DMS153 treated with DMSO at 0.1 percent for 48 hours (cell line): ENCODE results near the gene FBXO27.
"Not testable (repeated sequence)": the region's sequence is repeated elsewhere in the genome, so short reads cannot be mapped to it uniquely, and the experiment has no call there.

Source experiments
- DNase-seq: peaks from one replicate; lab custom pipeline; 2025; ENCODE audit not compliant: unreplicated experiment; lab: John Stamatoyannopoulos, UW

Gene FBXO27

DNA sequence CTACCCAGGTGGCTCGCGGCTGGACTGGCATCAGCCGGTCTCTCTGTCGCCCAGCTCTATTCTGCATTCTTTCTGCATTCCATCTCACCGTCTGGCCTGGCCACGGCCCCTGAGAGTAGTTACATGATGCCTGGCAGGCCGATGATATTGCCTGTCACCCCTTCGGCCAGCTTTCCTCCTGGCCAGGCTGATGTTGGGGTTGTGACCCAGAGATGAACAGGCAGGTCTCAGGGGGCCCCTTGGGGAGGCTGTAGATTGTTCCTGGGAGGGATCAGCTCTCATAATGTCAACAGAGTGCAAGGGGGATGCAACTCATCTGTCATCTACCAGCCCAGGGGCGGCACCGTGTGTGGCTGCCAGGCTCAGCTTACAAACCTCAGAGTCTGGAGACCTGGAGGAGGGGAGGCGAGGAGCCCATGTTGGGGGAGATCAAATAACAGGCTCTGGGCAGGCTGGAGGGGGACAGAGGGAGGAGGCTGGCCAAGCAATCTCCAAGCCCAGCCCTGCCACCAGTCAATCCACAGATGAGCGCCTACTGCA, 43.2 kb downstream of the FBXO27 start:
- DNase-seq, result no peak

DNA sequence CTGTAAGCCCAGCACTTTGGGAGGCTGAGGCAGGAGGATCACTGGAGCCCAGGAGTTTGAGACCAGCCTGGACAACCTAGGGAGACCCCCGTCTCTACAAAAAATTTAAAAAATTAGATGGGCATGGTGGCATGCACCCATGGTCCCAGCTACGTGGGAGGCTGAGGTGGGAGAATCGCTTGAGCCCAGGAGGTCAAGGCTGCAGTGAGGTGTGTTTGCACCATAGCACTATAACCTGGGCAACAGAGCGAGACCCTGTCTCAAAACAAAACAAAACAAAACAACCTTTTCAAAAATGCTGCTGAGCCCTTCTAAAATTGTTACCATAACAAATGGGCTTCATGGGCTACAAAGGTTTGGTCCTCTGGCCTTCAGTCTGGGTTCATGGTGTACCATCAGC, 43.7 kb downstream of the FBXO27 start:
- DNase-seq, result not testable (repeated sequence)

DNA sequence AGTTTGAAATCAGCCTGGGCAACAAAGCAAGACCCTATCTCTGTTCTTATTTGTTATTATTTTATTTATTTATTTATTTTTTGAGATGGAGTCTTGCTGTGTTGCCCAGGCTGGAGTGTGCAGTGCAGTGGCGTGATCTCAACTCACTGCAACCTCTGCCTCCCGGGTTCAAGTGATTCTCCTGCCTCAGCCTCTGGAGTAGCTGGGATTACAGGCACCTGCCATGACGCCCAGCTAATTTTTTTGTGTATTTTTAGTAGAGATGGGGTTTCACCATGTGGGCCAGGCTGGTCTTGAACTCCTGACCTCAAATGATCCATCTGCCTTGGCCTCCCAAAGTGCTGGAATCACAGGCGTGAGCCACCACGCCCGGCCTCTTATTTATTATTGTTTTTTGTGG, 44.6 kb downstream of the FBXO27 start:
- DNase-seq, result not testable (repeated sequence)

DNA sequence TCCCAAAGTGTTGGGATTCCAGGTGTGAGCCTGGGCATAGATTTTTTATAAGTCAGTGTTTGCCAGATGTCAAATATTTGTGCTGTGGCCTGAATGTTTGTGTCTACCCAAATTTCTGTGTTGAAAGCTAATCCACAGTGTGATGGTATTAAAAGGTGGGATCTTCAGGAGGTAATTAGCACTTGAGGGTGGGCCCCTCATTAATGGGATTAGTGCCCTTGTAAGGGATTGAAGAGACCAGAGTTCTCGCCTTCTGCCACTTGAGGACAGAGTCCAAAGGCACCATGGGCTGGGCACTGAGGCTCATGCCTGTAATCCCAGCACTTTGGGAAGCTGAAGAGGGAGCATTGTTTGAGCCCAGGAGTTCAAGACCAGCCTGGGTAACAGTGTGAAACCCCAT, 47.1 kb downstream of the FBXO27 start:
- DNase-seq, result no peak

DNA sequence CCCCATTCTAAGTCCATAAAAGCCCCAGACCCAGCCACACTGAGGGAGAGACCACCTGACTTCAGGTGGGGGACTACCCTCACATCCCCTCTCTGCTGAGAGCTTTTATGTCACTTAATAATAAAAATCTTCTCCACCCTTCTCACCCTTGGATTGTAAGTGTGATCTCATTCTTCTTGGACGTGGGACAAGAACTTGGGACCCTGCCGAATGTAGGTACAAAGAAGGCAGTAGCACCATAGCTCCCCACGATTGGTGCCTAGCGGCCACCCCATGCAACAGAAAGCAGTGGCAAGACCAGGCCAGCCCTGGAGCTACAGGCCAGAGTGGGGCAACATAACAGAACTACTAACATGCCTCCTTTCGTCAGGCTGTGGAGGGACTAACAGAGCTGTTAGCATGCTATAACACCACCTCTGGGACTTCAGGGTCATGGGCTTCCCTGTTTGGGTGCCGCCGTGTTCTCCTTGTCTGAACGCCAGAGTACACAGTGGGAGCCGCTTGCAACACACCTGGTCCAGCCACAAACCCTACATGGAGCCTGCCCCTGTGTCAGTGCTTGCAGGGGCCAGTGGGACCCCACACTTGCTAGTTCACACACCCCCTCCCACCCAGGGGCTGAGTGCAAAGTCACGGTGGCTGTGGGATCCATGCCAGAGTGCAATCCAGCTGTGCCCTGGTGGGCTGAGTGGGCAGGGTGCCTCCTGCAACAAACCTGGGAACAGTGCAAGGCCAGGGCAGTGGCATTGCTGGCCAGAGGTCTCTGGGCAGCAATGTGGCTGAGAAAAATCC, 51.6 kb downstream of the FBXO27 start:
- DNase-seq, result no peak

DNA sequence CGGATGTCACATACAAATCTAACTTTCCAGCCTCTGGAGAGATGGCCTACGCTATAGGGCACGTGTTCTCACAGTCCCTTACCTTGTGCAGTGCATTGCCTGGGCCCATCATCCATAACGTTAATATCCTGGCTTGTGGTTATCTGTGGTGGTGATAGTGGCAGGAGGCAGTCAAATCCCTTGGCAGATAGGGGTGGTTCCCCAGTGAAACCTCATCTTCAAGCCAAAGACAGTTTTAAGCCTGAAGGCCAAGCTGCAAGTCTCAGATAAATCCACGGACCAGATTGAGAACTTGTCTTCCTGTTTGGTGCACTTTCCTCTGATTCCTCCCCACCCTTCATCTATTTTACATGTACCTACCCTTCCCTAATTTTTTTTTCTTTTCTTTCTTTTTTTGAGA, 52.5 kb downstream of the FBXO27 start:
- DNase-seq, result no peak

DNA sequence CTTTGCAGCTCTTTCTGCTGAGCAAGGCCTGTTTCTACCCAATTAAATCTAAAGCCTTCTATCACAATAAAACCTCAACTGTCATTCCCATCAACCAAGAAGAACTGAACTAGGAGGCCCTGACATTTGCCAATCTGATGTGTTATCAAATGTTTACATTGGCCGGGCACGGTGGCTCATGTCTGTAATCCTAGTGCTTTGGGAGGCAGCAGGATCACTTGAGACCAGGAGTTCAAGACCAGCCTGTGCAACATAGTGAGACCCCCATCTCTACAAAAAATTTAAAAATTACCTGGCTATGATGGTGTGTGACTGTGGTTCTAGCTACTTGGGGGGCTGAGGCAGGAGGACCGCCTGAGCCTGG, 54.0 kb downstream of the FBXO27 start:
- DNase-seq, result no peak

DNA sequence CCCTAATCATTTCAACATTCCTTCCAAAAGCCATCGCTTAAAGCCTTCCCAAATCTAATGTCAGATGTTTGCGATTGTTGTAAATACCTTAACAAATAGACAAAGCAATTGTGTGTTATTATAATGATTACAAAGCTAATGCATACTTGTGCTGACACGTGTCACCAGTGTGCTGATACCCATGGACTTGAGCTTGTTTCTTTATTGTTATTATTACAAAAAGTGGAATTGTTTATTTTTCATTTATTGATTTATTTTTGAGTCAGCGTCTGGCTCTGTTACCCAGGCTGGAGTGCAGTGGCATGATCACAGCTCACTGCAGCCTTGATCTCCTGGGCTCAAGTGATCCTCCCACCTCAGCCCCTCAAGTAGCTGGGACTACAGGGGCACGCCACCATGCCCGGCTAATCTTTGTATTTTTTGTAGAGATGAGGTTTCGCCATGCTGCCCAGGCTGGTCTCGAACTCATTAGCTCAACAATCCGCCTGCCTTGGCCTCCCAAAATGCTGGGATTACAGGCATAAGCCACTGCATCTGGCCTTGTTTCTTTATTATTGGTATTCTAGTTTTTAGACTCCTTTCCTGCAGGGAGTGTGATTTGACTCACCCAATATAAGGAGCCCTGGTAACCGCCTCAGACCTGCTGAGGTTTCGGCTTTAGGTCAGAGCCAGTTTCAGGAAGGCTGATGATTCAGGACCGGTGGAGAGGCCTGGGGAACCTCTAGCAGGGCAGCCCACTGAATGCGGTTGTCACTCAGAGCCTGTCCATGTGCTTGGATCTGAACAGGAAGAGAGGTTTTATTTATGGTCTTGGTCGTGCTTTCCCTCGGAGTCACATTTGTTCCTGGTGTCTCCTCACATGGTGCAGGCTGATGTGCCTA, 54.7 kb downstream of the FBXO27 start:
- no peak for DNase-seq

DNA sequence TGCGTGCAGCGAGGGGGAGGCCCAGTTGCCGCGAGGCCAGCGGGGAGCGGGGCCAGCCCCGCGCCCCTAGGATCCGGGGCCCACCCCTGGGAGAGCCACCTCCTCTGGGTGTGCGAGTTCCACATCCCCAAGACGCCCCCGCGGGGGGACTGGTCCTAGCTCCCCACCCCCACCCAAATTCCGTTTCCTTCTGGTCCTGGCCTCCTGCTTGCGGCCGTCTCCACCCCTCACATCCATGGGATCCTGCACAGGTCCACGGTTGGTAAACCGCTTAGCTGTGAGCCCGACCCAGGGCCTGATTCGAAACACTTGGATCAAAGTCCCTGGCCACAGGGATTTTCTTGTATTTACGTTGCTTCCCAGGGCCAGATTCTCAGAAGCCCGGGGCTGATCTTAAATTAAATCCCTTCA, 56.5 kb downstream of the FBXO27 start:
- no peak for DNase-seq

DNA sequence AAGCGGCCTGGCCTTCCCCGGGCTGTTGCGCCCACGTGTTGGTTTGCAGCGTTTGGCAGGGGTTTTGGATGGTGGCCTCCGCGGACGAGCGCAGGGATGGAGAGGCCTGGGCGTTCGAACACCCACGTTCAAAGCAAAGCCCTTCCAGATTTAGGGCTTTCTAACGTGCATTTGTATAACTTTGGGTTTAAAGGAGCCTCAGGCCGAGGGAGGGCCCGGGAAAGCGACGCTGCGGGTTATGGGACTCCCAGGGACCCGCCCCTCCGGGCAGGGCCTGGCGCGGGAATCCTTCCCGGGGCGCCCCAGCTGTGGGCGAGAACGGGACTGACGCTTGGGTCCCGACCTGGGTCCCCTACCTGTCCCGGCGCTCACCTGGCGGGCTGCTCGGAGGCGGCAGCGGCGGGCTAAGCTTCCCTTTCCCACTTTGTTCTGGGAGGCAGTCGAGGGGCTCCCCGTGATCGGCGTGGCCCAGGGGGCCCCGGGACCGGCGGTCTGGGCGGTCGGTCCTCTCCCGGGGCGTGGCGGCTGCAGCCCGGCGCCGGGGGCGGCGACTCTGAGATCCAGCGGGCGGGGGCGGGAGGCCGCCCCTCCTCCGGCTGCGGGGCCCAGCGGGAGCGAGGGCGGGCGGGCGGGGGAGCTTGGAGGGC, 57.0 kb downstream of the FBXO27 start, which contains the start of gene FBXO17:
FBXO17 (minus strand) TSS at position 529 of the 647 bp plus-strand sequence. CDS start 25,423 bp downstream, outside the sequence.
- no peak for DNase-seq

DNA sequence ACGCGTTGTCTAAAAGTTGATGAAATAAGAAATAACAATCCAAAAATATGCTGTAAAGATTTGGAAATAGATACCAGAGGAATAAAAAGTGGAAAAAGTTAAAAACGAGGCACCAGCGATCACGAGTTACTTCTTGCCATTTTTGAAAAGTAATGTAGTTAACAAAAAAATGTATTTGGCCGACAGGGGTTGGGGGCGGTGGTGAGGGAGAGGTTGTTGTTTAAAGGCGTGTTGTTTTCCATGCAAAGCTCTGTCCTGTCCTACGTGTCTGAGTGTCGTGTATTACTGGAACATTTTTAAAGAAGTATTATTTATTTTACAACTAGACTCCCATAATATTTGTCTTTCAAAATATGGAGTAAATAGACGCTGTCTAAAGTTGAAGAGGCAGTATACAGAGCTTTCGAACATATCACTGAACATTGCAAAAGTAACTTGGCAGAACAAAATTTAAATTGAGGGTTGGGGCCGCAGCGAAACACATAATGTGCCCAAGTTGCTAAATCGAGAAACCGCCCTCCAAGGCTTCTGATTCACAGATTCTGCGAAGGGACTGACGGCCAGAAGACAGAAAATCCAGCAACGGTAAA, 57.6 kb downstream of the FBXO27 start:
- DNase-seq, result no peak
